PC-3 (cell line): Measurements from ENCODE around the gene RPS6KA2. TPM values are rescaled to one million over a fixed set of nuclear protein-coding genes. Genes with fewer than 3 reads are reported as not detected.

Experiments
- ATAC-seq: fragments of 200-7000 bp; cut with Tn5 transposase; 2 replicates; pipeline ENCODE4 v1.9.1; 2020; ENCODE audit warnings: mild to moderate bottlenecking, moderate library complexity
- BruUV-seq: library from RNA; stranded (reverse); fragments of 400-500 nt; replicated peaks from 2 replicates; lab custom pipeline; 2021; lab: Mats Ljungman, UMichigan
- CTCF ChIA-PET: fragments of 300-600 bp; sonication (Branson Sonifier 250); formaldehyde crosslinking; loops from one replicate; lab custom pipeline; 2022; ENCODE audit warnings: antibody characterized with exemption; lab: Charles Lee
- POLR2A ChIA-PET: fragments of 300-600 bp; sonication (Branson Sonifier 250); formaldehyde crosslinking; loops from one replicate; lab custom pipeline; 2022; ENCODE audit warnings: antibody characterized with exemption; ENCODE audit not compliant: unreplicated experiment; lab: Charles Lee
- DNase-seq: peaks from one replicate; pipeline ENCODE4 v3.0.0-alpha.2; 2015
- H2AFZ ChIP-seq: fragments of 300-600 bp; sonication (generic); 2 replicates; pipeline ENCODE4 v1.6.0; 2016; ENCODE audit warnings: antibody characterized with exemption, low read length
- H3F3A ChIP-seq: fragments of 300-600 bp; sonication (generic); one replicate; pipeline ENCODE4 v1.6.0; 2017; ENCODE audit warnings: antibody characterized with exemption, low read length, control low read depth, mild to moderate bottlenecking; ENCODE audit not compliant: unreplicated experiment
- H3K27ac ChIP-seq: fragments of 300-600 bp; sonication (generic); 2 replicates; pipeline ENCODE4 v1.5.1; 2016; ENCODE audit warnings: mild to moderate bottlenecking, low read length
- H3K27me3 ChIP-seq: fragments of 300-600 bp; sonication (generic); 2 replicates; pipeline ENCODE4 v1.6.1; 2016; ENCODE audit warnings: low read length, mixed read lengths
- H3K36me3 ChIP-seq: fragments of 300-600 bp; sonication (generic); 2 replicates; pipeline ENCODE4 v1.6.1; 2016; ENCODE audit warnings: low read depth, mixed run types, low read length, mixed read lengths
- H3K4me1 ChIP-seq: fragments of 300-600 bp; sonication (generic); 2 replicates; pipeline ENCODE4 v1.5.1; 2016; ENCODE audit warnings: low read length; ENCODE audit not compliant: insufficient read depth
- H3K4me2 ChIP-seq: fragments of 300-600 bp; sonication (generic); 2 replicates; pipeline ENCODE4 v1.6.0; 2016; ENCODE audit warnings: low read length
- H3K4me3 ChIP-seq: fragments of 300-600 bp; sonication (generic); 2 replicates; pipeline ENCODE4 v1.5.1; 2016; ENCODE audit warnings: mild to moderate bottlenecking, low read length, mixed read lengths
- H3K79me2 ChIP-seq: fragments of 300-600 bp; sonication (generic); 2 replicates; pipeline ENCODE4 v1.6.1; 2017; ENCODE audit warnings: low read length, mixed read lengths
- H3K9ac ChIP-seq: fragments of 300-600 bp; sonication (generic); 2 replicates; pipeline ENCODE4 v1.6.0; 2016; ENCODE audit warnings: mild to moderate bottlenecking, low read length
- H3K9me2 ChIP-seq: fragments of 300-600 bp; sonication (generic); replicated peaks from 2 replicates; pipeline ENCODE4 v1.6.1; 2016; ENCODE audit warnings: mixed run types, low read length, mixed read lengths
- H3K9me3 ChIP-seq: fragments of 300-600 bp; sonication (generic); 2 replicates; pipeline ENCODE4 v1.6.1; 2016; ENCODE audit warnings: low read length, mixed read lengths
- H4K20me1 ChIP-seq: fragments of 300-600 bp; sonication (generic); 2 replicates; pipeline ENCODE4 v1.6.1; 2016; ENCODE audit warnings: low read length, mixed read lengths
- CTCF ChIP-seq: fragments of 300-600 bp; sonication (generic); conservative IDR thresholded peaks from 2 replicates; pipeline ENCODE4 v1.5.1; 2017; ENCODE audit warnings: antibody characterized with exemption, low read depth, mild to moderate bottlenecking, low read length
- EZH2 ChIP-seq: fragments of 300-600 bp; sonication (generic); IDR thresholded peaks from one replicate; pipeline ENCODE4 v1.6.1; 2017; ENCODE audit warnings: antibody characterized with exemption, mild to moderate bottlenecking, low read length; ENCODE audit not compliant: unreplicated experiment
- EZH2phosphoT487 ChIP-seq: fragments of 300-600 bp; sonication (generic); IDR thresholded peaks from 2 replicates; pipeline ENCODE4 v1.6.1; 2018; ENCODE audit warnings: mild to moderate bottlenecking, antibody characterized with exemption, low read length, borderline replicate concordance
- intact Hi-C: fragments of 100-400 bp; cut with micrococcal nuclease; formaldehyde crosslinking; loops from 2 replicates; pipeline ENCODE4 v1.9.0; 2023
- total RNA-seq: library from RNA; depleted of rRNA; stranded (reverse); fragments of >200 nt; gene quantifications from 2 replicates; pipeline ENCODE4 v1.2.3, GENCODE V29; 2014

Gene RPS6KA2
- total RNA-seq, 1 experiment from 2014 or later = 5.1 TPM

GRCh38 chr6:166580076-166581050 is 46.7 kb downstream of the RPS6KA2 start:
- Histone ChIP-seq H3K4me1 (no peaks in the 10 kb centered on the region), H3K4me2 (no peak overlapping the region), H4K20me1 (no peaks in the 10 kb centered on the region), H3K4me3 (no peak overlapping the region), H3K27me3 (no peaks in the 10 kb centered on the region), H3K79me2 (no peaks in the 10 kb centered on the region), H3K36me3 (no peaks in the 10 kb centered on the region), H2AFZ (no peak overlapping the region), H3K9me3 (no peaks in the 10 kb centered on the region), H3K27ac (no peak overlapping the region), H3K9ac (no peak overlapping the region), H3K9me2 (no peaks in the 10 kb centered on the region), H3F3A (no peaks in the 10 kb centered on the region)
- ChIA-PET CTCF (no interaction called here), POLR2A (no interaction called here)
- intact Hi-C loops = no loop called here
- BruUV-seq = no TSS peak
- DNase-seq = no peak
- TF ChIP-seq EZH2phosphoT487 = no peak
- TF ChIP-seq EZH2 = no peak
- no peak for ATAC-seq

GRCh38 chr6:166579237-166579850 is 47.7 kb downstream of the RPS6KA2 start:
- H2AFZ ChIP-seq = no peak overlapping the region
- H3K27me3 ChIP-seq = no peaks in the 10 kb centered on the region
- H3K4me3 ChIP-seq = no peak overlapping the region
- H3K4me1 ChIP-seq = no peaks in the 10 kb centered on the region
- no peak overlapping the region for H3K4me2 ChIP-seq
- TF ChIP-seq CTCF (no peak), EZH2phosphoT487 (no peak), EZH2 (no peak)
- POLR2A ChIA-PET = no interaction called here
- CTCF ChIA-PET = no interaction called here
- BruUV-seq = no TSS peak
- no peak for DNase-seq
- no peaks in the 10 kb centered on the region for H3K79me2 ChIP-seq
- no peaks in the 10 kb centered on the region for H3K36me3 ChIP-seq
- no peak for ATAC-seq
- intact Hi-C loops = no loop called here
- no peaks in the 10 kb centered on the region for H4K20me1 ChIP-seq
- no peaks in the 10 kb centered on the region for H3K9me2 ChIP-seq
- no peak overlapping the region for H3K9ac ChIP-seq
- no peak overlapping the region for H3K27ac ChIP-seq
- H3F3A ChIP-seq = no peaks in the 10 kb centered on the region
- H3K9me3 ChIP-seq = no peaks in the 10 kb centered on the region

GRCh38 chr6:166578536-166579236 is 48.4 kb downstream of the RPS6KA2 start:
- no peak for TF ChIP-seq CTCF
- TF ChIP-seq EZH2 = no peak
- no peak for TF ChIP-seq EZH2phosphoT487
- ChIA-PET POLR2A (no interaction called here), CTCF (no interaction called here)
- Histone ChIP-seq H3K9me2 (no peaks in the 10 kb centered on the region), H3K36me3 (no peaks in the 10 kb centered on the region), H4K20me1 (no peaks in the 10 kb centered on the region), H2AFZ (no peak overlapping the region), H3F3A (no peaks in the 10 kb centered on the region), H3K79me2 (no peaks in the 10 kb centered on the region), H3K9me3 (no peaks in the 10 kb centered on the region), H3K9ac (no peak overlapping the region), H3K27ac (no peak overlapping the region), H3K4me2 (no peak overlapping the region), H3K4me3 (no peak overlapping the region), H3K27me3 (no peaks in the 10 kb centered on the region), H3K4me1 (no peaks in the 10 kb centered on the region)
- intact Hi-C loops = no loop called here
- ATAC-seq = no peak
- BruUV-seq = no TSS peak
- no peak for DNase-seq
